GM12892 (cell line): ENCODE data around the gene TTC27.

Source experiments
- POLR2A ChIP-seq: IDR thresholded peaks from 2 replicates; pipeline ENCODE4 v1.6.1; 2011; ENCODE audit warnings: low read depth, low read length, control low read depth
- POLR2AphosphoS5 ChIP-seq: IDR thresholded peaks from 2 replicates; pipeline ENCODE4 v1.6.1; 2011; ENCODE audit warnings: low read depth, low read length, control low read depth
- TAF1 ChIP-seq: IDR thresholded peaks from 2 replicates; pipeline ENCODE4 v1.6.1; 2011; ENCODE audit warnings: low read depth, mild to moderate bottlenecking, control low read depth, low read length, borderline replicate concordance

DNA sequence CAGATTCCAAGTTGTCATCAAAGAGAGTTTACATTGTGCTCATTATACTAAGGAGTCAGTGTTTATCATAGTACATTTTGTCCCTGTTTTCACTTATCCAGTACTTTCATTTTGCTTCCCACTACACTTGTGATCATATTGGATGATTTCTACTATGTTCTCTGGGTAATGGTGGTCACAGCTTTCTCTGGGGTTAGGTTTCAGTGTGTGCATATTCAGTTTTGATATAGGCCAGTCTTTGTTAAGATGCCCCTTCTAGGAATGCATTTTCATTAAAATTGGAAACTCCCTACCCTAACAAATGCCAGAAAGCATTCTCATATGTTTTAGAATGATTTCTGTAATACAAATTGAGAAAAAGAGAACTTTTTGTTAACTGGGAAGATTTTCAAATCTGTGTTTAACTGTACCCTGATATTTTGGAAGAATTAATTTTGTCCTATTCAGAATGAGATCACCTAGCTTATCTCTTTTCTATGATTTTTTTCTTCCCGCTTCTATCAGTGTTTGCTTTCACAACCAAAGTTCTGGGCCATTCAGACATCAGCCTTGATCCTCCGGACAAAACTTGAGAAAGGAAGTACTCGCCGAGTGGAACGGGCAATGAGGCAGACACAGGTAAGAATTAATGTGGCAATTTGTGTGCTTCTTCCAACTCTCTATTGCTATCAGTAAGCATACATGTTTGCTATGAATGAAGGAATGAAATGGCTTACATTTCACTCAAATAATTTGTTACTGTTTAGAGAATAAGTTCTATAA lies 74.6 kb downstream of the TTC27 start:
- no peak for TF ChIP-seq POLR2A
- TF ChIP-seq TAF1, result no peak
- no peak for TF ChIP-seq POLR2AphosphoS5
